ENCODE results near the gene TEX50.
"Not testable (repeated sequence)": the region's sequence is repeated elsewhere in the genome, so short reads cannot be mapped to it uniquely, and the experiment has no call there.

The TEX50 gene

GRCh38 chr1:173635116-173635515, at the start of gene TEX50:
TSS of gene TEX50 (plus strand) at chr1:173635338. CDS start at chr1:173635522, 184 bp downstream.
- no peak for DNase-seq

- no peak for DNase-seq
Measured at GRCh38 chr1:173590557-173590956, 44.6 kb upstream of the TEX50 start.

GRCh38 chr1:173591138-173591537, 44.0 kb upstream of the TEX50 start:
- DNase-seq = not testable (repeated sequence)

GRCh38 chr1:173596097-173596825, 38.9 kb upstream of the TEX50 start:
- no peak for DNase-seq

- no peak for DNase-seq
Measured at GRCh38 chr1:173601588-173601987, 33.5 kb upstream of the TEX50 start.

GRCh38 chr1:173603056-173603591, 32.0 kb upstream of the TEX50 start, which contains the start of gene SLC9C2:
TSS of gene SLC9C2 (minus strand) at chr1:173603072. CDS start at chr1:173601776, 1,296 bp downstream.
- no peak for DNase-seq

GRCh38 chr1:173608503-173609216, 26.5 kb upstream of the TEX50 start:
- DNase-seq = no peak

GRCh38 chr1:173613086-173613485, 22.1 kb upstream of the TEX50 start:
- not testable (repeated sequence) for DNase-seq

GRCh38 chr1:173616859-173617258, 18.3 kb upstream of the TEX50 start:
- DNase-seq = no peak

- no peak for DNase-seq
Measured at GRCh38 chr1:173627269-173627668, 7.9 kb upstream of the TEX50 start.

GRCh38 chr1:173628888-173629287, 6.2 kb upstream of the TEX50 start:
- no peak for DNase-seq

GRCh38 chr1:173637236-173638042, 2.3 kb downstream of the TEX50 start:
- DNase-seq = not testable (repeated sequence)

GRCh38 chr1:173638043-173639021, 3.2 kb downstream of the TEX50 start:
- DNase-seq = no peak

- no peak for DNase-seq
Measured at GRCh38 chr1:173639102-173639501, 4.0 kb downstream of the TEX50 start.

GRCh38 chr1:173642450-173643139, 7.5 kb downstream of the TEX50 start:
- not testable (repeated sequence) for DNase-seq

GRCh38 chr1:173646656-173647055, 11.5 kb downstream of the TEX50 start:
- no peak for DNase-seq

GRCh38 chr1:173648880-173649605, 13.9 kb downstream of the TEX50 start:
- DNase-seq = no peak

GRCh38 chr1:173660306-173660705, 25.2 kb downstream of the TEX50 start:
- DNase-seq = no peak

- DNase-seq = no peak
Measured at GRCh38 chr1:173661271-173661670, 26.1 kb downstream of the TEX50 start.

GRCh38 chr1:173661763-173662162, 26.6 kb downstream of the TEX50 start:
- DNase-seq = no peak

Measured in CD4-positive, alpha-beta T cell treated with Interleukin-4 for 4 hours (primary cell).